Colon (tissue), 2 donors: ENCODE results near the gene PDE1A.

Experiments used
- FAIRE-seq: peaks from 2 replicates; lab custom pipeline; 2012; peaks lifted over from hg19 to GRCh38; lab: Jason Lieb, UNC
- donor health status: control.
- donor health status: control.

Gene PDE1A

GRCh38 chr2:182128821-182129707 is 297.8 kb downstream of the PDE1A start:
- FAIRE-seq, result no peak

GRCh38 chr2:182117196-182117595 is 309.6 kb downstream of the PDE1A start:
- FAIRE-seq, result no peak

GRCh38 chr2:182116774-182117173 is 310.1 kb downstream of the PDE1A start:
- FAIRE-seq, result no peak

GRCh38 chr2:182115258-182115657 is 311.6 kb downstream of the PDE1A start:
- FAIRE-seq, result no peak

- FAIRE-seq, result no peak
Measured at GRCh38 chr2:182113334-182113733, 313.5 kb downstream of the PDE1A start.

- no peak for FAIRE-seq
Measured at GRCh38 chr2:182110347-182110746, 316.5 kb downstream of the PDE1A start.

GRCh38 chr2:182103526-182103925 is 323.3 kb downstream of the PDE1A start:
- no peak for FAIRE-seq

GRCh38 chr2:182101263-182101662 is 325.6 kb downstream of the PDE1A start:
- no peak for FAIRE-seq

- no peak for FAIRE-seq
Measured at GRCh38 chr2:182098648-182099047, 328.2 kb downstream of the PDE1A start.

- FAIRE-seq, result no peak
Measured at GRCh38 chr2:182097571-182098164, 329.2 kb downstream of the PDE1A start.

- no peak for FAIRE-seq
Measured at GRCh38 chr2:182090486-182090885, 336.4 kb downstream of the PDE1A start.
